ENCODE results near the gene SGCA. TPM values are rescaled to one million over a fixed set of nuclear protein-coding genes. Genes with fewer than 3 reads are reported as not detected.

SGCA gene
- total RNA-seq, 1 donor from 2014 or later = 16.9 TPM

DNA sequence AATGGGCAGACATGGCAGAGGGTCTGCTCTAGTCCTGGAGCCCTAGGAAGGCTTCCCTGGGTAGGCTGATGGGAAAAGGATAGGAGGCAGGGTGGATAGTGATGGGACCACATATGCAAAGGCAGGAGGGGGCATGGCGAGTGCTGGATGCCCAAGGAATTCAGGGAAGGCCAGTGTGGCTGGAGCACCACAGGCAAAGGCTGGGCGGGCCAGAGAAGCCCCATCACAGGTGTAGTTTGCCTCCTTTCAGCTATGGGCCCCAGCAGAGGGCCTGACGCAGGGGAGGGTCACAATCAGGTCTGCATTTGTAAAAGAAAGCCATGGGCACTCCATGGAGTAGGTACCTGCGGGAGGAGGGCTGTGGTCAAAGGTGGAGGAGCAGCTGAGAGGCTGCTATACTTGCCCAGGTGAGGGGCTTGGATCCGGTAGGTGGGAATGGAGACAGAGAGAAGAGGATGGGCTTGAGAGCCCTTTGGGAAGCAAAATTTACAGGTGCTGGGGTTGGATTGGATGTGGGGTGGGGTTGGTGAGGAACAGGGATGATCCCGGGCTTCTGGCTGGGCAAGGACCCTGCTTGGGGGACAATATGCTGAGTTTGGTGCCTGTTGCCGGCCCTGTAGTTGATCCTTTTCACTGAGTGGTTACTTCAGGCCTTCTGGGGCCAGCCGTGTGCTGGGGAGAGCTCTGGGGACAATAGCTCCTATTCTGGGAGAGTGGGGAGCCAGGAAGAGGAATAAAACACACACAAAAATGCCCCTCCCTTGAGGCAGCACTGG is 42.2 kb downstream of the SGCA start:
- DNase-seq (ENCODE audit: low spot score) = no peak

GRCh38 chr17:50208611-50209061 is 42.8 kb downstream of the SGCA start:
- DNase-seq (ENCODE audit: low spot score) = peak; percentile 41

- DNase-seq (ENCODE audit: low spot score) = no peak
Observed at GRCh38 chr17:50209133-50209471, 43.3 kb downstream of the SGCA start.

- peak; percentile 96 for DNase-seq (ENCODE audit: low spot score)
Observed at GRCh38 chr17:50209472-50210239, 43.9 kb downstream of the SGCA start.

DNA sequence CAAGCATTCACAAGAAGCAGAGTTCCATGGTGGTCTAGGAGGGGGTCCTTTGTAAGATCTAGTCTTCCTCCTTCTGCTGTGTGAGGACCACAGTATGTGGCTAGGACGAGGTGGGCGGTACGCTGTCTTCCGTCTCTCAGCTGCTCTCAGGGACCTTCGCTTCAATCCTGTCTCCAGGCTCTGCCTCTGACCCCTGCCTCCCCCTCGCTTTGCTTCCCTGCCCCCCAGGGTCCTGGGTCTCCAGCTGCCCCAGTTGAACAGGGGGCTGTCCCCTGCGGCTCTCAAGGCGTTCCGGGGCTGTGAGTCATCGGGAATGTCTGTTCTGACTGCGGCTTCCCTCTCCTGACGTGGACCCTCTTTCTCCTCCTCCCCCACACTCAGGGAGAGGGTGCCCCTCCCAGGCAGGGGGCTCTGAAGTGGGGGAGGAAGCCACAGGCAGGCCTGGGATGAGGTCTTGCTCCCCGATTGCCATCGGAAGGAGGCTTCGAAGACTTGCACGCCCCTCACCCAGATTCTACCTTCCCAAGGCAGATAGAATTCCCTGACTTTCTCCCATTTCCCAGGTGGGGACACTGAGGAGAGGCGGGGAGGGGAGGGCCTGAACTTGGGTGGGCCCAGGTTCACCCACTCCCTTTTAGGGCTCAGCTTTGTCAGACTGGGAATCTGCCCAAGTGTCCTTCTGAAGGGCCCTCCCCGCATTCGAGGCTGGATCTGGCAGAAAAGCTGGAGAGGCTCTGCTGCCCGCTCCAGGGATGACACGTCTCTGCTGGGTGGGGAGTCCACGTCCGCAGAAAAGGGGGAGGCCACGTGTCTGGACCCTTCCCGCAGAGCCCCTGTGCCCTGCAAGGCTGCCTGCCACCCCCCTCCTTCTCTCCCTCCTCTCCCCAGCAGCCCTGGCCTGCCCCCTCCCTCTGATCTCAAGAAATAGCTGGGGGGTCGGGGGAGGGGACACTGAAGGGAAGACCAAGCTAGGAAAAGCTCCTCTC is 44.7 kb downstream of the SGCA start:
- peak; percentile 81 for DNase-seq (ENCODE audit: low spot score)

- DNase-seq (ENCODE audit: low spot score) = no peak
Observed at GRCh38 chr17:50211249-50212120, 45.7 kb downstream of the SGCA start.

- DNase-seq (ENCODE audit: low spot score) = no peak
Observed at GRCh38 chr17:50212121-50212843, 46.5 kb downstream of the SGCA start.

- no peak for DNase-seq (ENCODE audit: low spot score)
Observed at GRCh38 chr17:50213026-50214022, 47.5 kb downstream of the SGCA start.

GRCh38 chr17:50214976-50215760 is 49.4 kb downstream of the SGCA start:
- DNase-seq (ENCODE audit: low spot score) = no peak

- no peak for DNase-seq (ENCODE audit: low spot score)
Observed at GRCh38 chr17:50217591-50217990, 51.8 kb downstream of the SGCA start.

DNA sequence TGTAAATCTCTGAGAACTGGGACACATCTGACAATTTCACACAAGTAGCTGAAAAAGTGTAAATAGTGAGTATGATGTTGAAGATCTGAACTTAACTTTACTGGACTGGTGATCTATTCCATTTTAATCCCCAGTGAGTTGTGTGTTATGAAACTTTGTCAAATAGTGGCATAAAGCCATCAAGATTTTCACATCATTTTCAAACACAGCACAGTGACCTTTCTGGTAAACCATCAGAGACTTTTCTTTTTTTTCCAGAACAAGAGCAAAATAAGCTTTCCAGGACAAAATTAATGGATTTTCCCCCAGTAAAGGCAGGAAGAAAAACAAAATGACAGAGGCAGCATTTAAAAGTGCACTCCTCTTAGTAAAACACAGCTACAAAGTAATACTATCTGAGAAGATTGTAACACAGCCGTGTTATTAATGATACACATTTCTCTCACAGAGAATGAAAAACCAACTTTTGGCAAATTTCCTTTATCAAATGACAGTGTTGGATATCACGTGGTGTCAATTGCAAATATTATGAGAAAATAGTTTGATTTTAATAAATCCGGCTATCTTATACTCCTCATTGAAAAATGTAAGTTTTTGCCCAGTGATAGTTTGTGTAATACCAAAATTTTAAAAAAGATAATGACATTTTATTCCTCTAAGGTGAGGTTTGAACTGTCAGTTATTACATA is 52.4 kb downstream of the SGCA start:
- DNase-seq (ENCODE audit: low spot score) = no peak

- no peak for DNase-seq (ENCODE audit: low spot score)
Observed at GRCh38 chr17:50218771-50219315, 53.0 kb downstream of the SGCA start.

- no peak for DNase-seq (ENCODE audit: low spot score)
Observed at GRCh38 chr17:50219342-50219741, 53.5 kb downstream of the SGCA start.

- no peak for DNase-seq (ENCODE audit: low spot score)
Observed at GRCh38 chr17:50219939-50220465, 54.2 kb downstream of the SGCA start.

DNA sequence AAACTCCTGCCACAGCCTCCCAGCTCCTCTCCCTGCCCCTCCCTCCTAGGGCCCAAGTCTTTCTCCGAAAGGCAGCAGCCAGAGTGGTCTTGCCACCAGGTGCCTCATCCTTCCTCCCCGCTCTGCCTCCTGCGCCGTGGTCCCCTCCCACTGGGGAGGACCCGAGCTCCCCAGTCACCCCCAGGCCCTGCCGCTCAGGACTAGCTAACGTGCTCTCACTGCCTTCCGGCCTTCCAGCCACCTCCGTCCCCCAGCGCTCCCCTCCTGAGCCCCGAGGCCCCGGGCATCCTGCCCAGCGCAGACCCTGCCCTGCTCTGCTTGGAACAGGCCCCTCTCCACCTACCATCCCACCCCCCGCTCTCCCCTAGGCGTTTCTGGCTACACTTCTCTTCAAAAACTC is 55.0 kb downstream of the SGCA start:
- no peak for DNase-seq (ENCODE audit: low spot score)

GRCh38 chr17:50221266-50221863 is 55.6 kb downstream of the SGCA start:
- DNase-seq (ENCODE audit: low spot score) = no peak

All from ureter (tissue), 1 donor.